HFF-Myc (cell line): ENCODE data around the gene CIC.

ENCODE experiments used
- DNase-seq: peaks from one replicate; pipeline ENCODE4 v3.0.0-alpha.2; 2011; ENCODE audit warnings: low read depth; ENCODE audit errors: extremely low read depth
- H3K4me3 ChIP-seq: replicated peaks from 2 replicates; pipeline ENCODE4 v1.5.1; 2011; ENCODE audit warnings: low read depth, mild to moderate bottlenecking, control low read depth, low read length
- CTCF ChIP-seq: IDR thresholded peaks from 2 replicates; pipeline ENCODE4 v1.5.1; 2012; ENCODE audit warnings: mild to moderate bottlenecking, low read depth, low read length, control low read depth; ENCODE audit errors: missing control alignments

CIC gene

GRCh38 chr19:42301646-42302203 is 32.7 kb downstream of the CIC start, which contains the start of gene PRR19:
Gene PRR19 (plus strand): TSS chr19:42302132. CDS start chr19:42309585, 7,453 bp downstream.
- peak within 1 kb of the TSS; percentile 91 for H3K4me3 ChIP-seq
- no peak for TF ChIP-seq CTCF
- no peak for DNase-seq

GRCh38 chr19:42303101-42303464 is 34.0 kb downstream of the CIC start:
- DNase-seq: no peak
- peak overlapping the region; percentile 91 for H3K4me3 ChIP-seq
- TF ChIP-seq CTCF: no peak

- no peak for DNase-seq
- no peak overlapping the region for H3K4me3 ChIP-seq
- no peak for TF ChIP-seq CTCF
These were observed 34.8 kb downstream of the CIC start for GRCh38 chr19:42303876-42304275.

GRCh38 chr19:42306646-42307045 is 37.6 kb downstream of the CIC start:
- DNase-seq: no peak
- no peak overlapping the region for H3K4me3 ChIP-seq
- TF ChIP-seq CTCF: no peak

GRCh38 chr19:42309686-42310085 is 40.6 kb downstream of the CIC start:
- TF ChIP-seq CTCF: no peak
- no peak overlapping the region for H3K4me3 ChIP-seq
- DNase-seq: no peak

GRCh38 chr19:42311657-42312056 is 42.6 kb downstream of the CIC start:
- no peak overlapping the region for H3K4me3 ChIP-seq
- no peak for DNase-seq
- TF ChIP-seq CTCF: no peak

- TF ChIP-seq CTCF: no peak
- no peak overlapping the region for H3K4me3 ChIP-seq
- no peak for DNase-seq
These were observed 43.3 kb downstream of the CIC start for GRCh38 chr19:42312370-42312769.
